ENCODE results near the gene DENND2A. TPM values are rescaled to one million over a fixed set of nuclear protein-coding genes. Genes with fewer than 3 reads are reported as not detected.

The DENND2A gene
- polyA plus RNA-seq, 2 of the 4 experiments (the other 2 are of a cell fraction) = 0.37 to 0.63 TPM

DNA sequence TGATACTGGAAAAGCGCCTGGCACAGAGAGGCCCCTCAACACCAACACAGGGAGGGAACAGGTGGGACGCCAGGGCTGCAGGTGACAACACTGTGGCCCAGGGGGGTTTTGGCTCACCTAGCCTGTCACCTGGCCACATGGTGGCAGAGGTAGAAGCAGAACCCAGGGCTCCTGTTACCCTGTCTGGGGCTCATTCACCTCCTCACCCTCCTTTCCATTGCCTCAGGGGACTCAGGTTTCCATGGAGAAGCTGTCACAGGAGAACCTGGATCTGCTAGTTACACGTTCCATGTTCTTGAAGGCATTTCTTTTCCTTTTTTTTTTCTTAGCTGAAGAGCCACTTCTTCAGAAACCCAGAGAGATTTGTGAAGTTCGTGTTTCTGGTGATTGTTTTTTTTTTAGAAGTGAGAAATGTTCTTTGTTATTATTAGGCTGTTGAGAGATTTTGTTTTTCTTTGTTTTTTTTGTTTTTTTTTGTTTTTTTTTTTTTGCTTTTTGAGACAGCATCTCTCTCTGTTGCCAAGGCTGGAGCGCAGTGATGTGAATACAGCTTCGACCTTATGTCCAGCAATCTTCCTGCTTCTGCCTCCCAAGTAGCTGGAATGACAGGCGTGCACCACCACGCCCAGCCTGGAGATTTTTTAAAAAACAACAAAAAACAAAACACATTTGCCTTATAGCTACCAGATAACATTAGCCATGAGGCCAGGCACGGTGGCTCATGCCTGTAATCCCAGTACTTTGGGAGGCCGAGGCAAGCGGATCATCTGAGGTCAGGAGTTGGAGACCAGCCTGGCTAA is 16.0 kb downstream of the DENND2A start:
- Histone ChIP-seq H3K4me2 (no peak overlapping the region), H3K27ac (peak overlapping the region; percentile 25 to 54; a peak in 3 of 6 replicates), H3K9me3 (no peaks in the 10 kb centered on the region), H3K4me3 (no peak overlapping the region), H3K4me1 (peaks cover 33% of the 10 kb centered on the region)
- WGBS (ENCODE audit: missing lambda C conversion rate) = 87% methylated on average over 11 of the region's 11 CpGs
- POLR2A ChIA-PET = interaction anchor here (0.7 kb wide), 1 partner anchor 11 kb away, joined by 9 read pairs; no protein-coding TSS in a partner anchor
- CTCF ChIA-PET = interaction anchor here (1.0 to 3.2 kb wide), 5 partner anchors 14 to 106 kb away, joined by 3 to 17 read pairs (median 4); no protein-coding TSS in a partner anchor
- DNase-seq (ENCODE audit: low read depth in 1 of 2, low spot score in 1 of 2) (no peak), FAIRE-seq (no peak), ATAC-seq (no peak)
- TF ChIP-seq NFE2L2 (conservative IDR thresholded peaks at IDR 0.05; ENCODE audit: low read length) (no peak), ZC3H11A (IDR thresholded peaks at IDR 0.05) (no peak), HOXB5 (CRISPR knock-in tag; IDR thresholded peaks at IDR 0.05) (no peak), POLR2AphosphoS2 (conservative IDR thresholded peaks at IDR 0.05; ENCODE audit: low read length) (no peak), MAFK (IDR thresholded peaks at IDR 0.05; ENCODE audit: partially characterized antibody) (no peak), HEYL (CRISPR knock-in tag; IDR thresholded peaks at IDR 0.05) (no peak), EHMT2 (IDR thresholded peaks at IDR 0.05; ENCODE audit: low read depth) (no peak), RFX5 (IDR thresholded peaks at IDR 0.05) (no peak)
- TF ChIP-seq, protein P1, sequence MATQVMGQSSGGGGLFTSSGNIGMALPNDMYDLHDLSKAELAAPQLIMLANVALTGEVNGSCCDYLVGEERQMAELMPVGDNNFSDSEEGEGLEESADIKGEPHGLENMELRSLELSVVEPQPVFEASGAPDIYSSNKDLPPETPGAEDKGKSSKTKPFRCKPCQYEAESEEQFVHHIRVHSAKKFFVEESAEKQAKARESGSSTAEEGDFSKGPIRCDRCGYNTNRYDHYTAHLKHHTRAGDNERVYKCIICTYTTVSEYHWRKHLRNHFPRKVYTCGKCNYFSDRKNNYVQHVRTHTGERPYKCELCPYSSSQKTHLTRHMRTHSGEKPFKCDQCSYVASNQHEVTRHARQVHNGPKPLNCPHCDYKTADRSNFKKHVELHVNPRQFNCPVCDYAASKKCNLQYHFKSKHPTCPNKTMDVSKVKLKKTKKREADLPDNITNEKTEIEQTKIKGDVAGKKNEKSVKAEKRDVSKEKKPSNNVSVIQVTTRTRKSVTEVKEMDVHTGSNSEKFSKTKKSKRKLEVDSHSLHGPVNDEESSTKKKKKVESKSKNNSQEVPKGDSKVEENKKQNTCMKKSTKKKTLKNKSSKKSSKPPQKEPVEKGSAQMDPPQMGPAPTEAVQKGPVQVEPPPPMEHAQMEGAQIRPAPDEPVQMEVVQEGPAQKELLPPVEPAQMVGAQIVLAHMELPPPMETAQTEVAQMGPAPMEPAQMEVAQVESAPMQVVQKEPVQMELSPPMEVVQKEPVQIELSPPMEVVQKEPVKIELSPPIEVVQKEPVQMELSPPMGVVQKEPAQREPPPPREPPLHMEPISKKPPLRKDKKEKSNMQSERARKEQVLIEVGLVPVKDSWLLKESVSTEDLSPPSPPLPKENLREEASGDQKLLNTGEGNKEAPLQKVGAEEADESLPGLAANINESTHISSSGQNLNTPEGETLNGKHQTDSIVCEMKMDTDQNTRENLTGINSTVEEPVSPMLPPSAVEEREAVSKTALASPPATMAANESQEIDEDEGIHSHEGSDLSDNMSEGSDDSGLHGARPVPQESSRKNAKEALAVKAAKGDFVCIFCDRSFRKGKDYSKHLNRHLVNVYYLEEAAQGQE (IDR thresholded peaks at IDR 0.05) = no peak

GRCh38 chr7:140623980-140624379 is 16.6 kb downstream of the DENND2A start:
- POLR2A ChIA-PET = interaction anchor here (0.7 kb wide), 1 partner anchor 12 kb away, joined by 9 read pairs; no protein-coding TSS in a partner anchor

DNA sequence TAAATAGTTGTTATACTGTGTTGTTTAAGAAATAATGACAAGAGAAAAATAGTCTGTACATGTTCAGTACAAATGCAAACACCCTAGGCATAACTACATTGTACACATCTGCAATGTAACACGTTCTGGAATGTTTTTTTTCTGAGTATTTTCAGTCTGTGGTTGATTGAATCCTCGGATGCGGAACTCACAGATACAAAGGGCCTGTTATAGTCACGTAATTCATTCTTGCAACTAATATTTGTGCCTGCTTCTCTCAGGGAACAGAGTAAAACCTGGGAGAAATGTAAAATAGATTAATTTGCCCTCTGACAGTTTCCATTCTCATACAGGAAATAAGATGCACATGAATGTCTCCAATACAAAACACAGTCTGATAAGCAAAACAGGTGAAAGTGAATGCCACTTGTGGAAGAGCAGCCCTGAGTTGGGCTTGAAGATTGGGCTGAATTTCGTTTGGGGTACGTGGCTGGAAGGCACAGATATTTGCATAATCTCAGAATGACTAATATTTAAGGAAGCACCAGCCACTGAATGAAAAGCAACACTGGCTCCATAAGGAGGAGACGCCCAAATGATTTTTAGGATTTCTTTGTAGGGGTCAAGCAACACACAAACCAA is 19.1 kb downstream of the DENND2A start:
- ChIA-PET CTCF (interaction anchor here (0.7 kb wide), 1 partner anchor 26 kb away, joined by 3 read pairs; no protein-coding TSS in a partner anchor), POLR2A (no interaction called here)
- WGBS (ENCODE audit: missing lambda C conversion rate) = 50% methylated on average over 7 of the region's 7 CpGs
- H3K4me2 ChIP-seq = no peak overlapping the region
- no peak overlapping the region for H3K4me3 ChIP-seq
- no peaks in the 10 kb centered on the region for H3K9me3 ChIP-seq
- peaks cover 17% of the 10 kb centered on the region for H3K4me1 ChIP-seq
- FAIRE-seq = no peak
- no peak for DNase-seq (ENCODE audit: low read depth in 1 of 2, low spot score in 1 of 2)
- ATAC-seq = no peak
- H3K27ac ChIP-seq = peak overlapping the region in 1 of 2 experiments; percentile 6; a peak in 1 of 6 replicates
- TF ChIP-seq RNF2 (IDR thresholded peaks at IDR 0.05; ENCODE audit: borderline replicate concordance, low read depth) = no peak
- no peak for TF ChIP-seq MAX (IDR thresholded peaks at IDR 0.05)
- TF ChIP-seq HDAC2 (IDR thresholded peaks at IDR 0.05) = no peak
- TF ChIP-seq RCOR1 (IDR thresholded peaks at IDR 0.05; ENCODE audit: low read depth, low read length) = no peak
- no peak for TF ChIP-seq TP53 (CRISPR knock-in tag; IDR thresholded peaks at IDR 0.05)
- no peak for TF ChIP-seq GATA3 (IDR thresholded peaks at IDR 0.05; ENCODE audit: borderline replicate concordance)
- no peak for TF ChIP-seq BHLHE40 (IDR thresholded peaks at IDR 0.05; ENCODE audit: low read depth, low read length)
- no peak for TF ChIP-seq HOXB5 (CRISPR knock-in tag; IDR thresholded peaks at IDR 0.05)
- TF ChIP-seq, protein P2, sequence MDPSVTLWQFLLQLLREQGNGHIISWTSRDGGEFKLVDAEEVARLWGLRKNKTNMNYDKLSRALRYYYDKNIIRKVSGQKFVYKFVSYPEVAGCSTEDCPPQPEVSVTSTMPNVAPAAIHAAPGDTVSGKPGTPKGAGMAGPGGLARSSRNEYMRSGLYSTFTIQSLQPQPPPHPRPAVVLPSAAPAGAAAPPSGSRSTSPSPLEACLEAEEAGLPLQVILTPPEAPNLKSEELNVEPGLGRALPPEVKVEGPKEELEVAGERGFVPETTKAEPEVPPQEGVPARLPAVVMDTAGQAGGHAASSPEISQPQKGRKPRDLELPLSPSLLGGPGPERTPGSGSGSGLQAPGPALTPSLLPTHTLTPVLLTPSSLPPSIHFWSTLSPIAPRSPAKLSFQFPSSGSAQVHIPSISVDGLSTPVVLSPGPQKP (IDR thresholded peaks at IDR 0.05; ENCODE audit: low read depth, low read length) = no peak
- no peak for TF ChIP-seq CBX8 (IDR thresholded peaks at IDR 0.05)
- no peak for TF ChIP-seq JUN (IDR thresholded peaks at IDR 0.05)
- TF ChIP-seq, protein P3, sequence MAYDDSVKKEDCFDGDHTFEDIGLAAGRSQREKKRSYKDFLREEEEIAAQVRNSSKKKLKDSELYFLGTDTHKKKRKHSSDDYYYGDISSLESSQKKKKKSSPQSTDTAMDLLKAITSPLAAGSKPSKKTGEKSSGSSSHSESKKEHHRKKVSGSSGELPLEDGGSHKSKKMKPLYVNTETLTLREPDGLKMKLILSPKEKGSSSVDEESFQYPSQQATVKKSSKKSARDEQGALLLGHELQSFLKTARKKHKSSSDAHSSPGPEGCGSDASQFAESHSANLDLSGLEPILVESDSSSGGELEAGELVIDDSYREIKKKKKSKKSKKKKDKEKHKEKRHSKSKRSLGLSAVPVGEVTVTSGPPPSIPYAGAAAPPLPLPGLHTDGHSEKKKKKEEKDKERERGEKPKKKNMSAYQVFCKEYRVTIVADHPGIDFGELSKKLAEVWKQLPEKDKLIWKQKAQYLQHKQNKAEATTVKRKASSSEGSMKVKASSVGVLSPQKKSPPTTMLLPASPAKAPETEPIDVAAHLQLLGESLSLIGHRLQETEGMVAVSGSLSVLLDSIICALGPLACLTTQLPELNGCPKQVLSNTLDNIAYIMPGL (CRISPR knock-in tag; IDR thresholded peaks at IDR 0.05; ENCODE audit: borderline replicate concordance) = no peak
- no peak for TF ChIP-seq SREBF2 (IDR thresholded peaks at IDR 0.05)
- TF ChIP-seq HES2 (IDR thresholded peaks at IDR 0.05) = no peak
- no peak for TF ChIP-seq MAFK (IDR thresholded peaks at IDR 0.05; ENCODE audit: partially characterized antibody)

More at GRCh38 chr7:140623980-140624379, 16.6 kb downstream of the DENND2A start:
- peak overlapping the region; percentile 12 to 52; a peak in 3 of 6 replicates for H3K27ac ChIP-seq
- CTCF ChIA-PET = interaction anchor here (1.4 to 3.2 kb wide), 3 partner anchors 19 to 106 kb away, joined by 3 to 17 read pairs (median 6); no protein-coding TSS in a partner anchor
- TF ChIP-seq NPAS2 (CRISPR knock-in tag; IDR thresholded peaks at IDR 0.05; ENCODE audit: borderline replicate concordance) (no peak), FOSL2 (IDR thresholded peaks at IDR 0.05) (no peak), FOSL2 (CRISPR knock-in tag; IDR thresholded peaks at IDR 0.05) (no peak), EHMT2 (IDR thresholded peaks at IDR 0.05; ENCODE audit: low read depth) (no peak), JUN (IDR thresholded peaks at IDR 0.05) (no peak), HOXB13 (CRISPR knock-in tag; IDR thresholded peaks at IDR 0.05; ENCODE audit: low read depth) (no peak), KDM1A (IDR thresholded peaks at IDR 0.05; ENCODE audit: low read depth) (no peak), MAZ (IDR thresholded peaks at IDR 0.05; ENCODE audit: borderline replicate concordance, low read depth, low read length) (no peak), NR3C1 (IDR thresholded peaks at IDR 0.05) (no peak)
- H3K9me3 ChIP-seq = no peaks in the 10 kb centered on the region
- H3K4me3 ChIP-seq = no peak overlapping the region
- no peak for DNase-seq (ENCODE audit: low read depth in 1 of 2, low spot score in 1 of 2)
- H3K4me1 ChIP-seq = peaks cover 33% of the 10 kb centered on the region
- no peak overlapping the region for H3K4me2 ChIP-seq
- no peak for ATAC-seq
- no peak for FAIRE-seq
- WGBS (ENCODE audit: missing lambda C conversion rate) = 87% methylated on average over 6 of the region's 6 CpGs

All from A549 (cell line).